ENCODE results near the gene COQ5. TPM values are rescaled to one million over a fixed set of nuclear protein-coding genes. Genes with fewer than 3 reads are reported as not detected.
"Not testable (repeated sequence)": the region's sequence is repeated elsewhere in the genome, so short reads cannot be mapped to it uniquely, and the experiment has no call there.

Gene COQ5
- total and polyA plus RNA-seq, 2 experiments from 2014 or later: 32.6 to 42.9 TPM

GRCh38 chr12:120529641-120530417, 871 bp upstream of the COQ5 start:
- Histone ChIP-seq H3K36me3 (ENCODE audit: low read depth) (no peaks in the 10 kb centered on the region), H3K4me1 (ENCODE audit: insufficient read depth) (no peaks in the 10 kb centered on the region; the same call in 1 of the 2 replicates), H3F3A (ENCODE audit: insufficient read depth) (0 out of 2 replicates have a peak, but pooled peaks cover 11% of the 10 kb centered on the region), H4K20me1 (ENCODE audit: insufficient read depth) (no peaks in the 10 kb centered on the region), H2AFZ (peak overlapping the region; percentile 99), H3K79me2 (ENCODE audit: insufficient read depth) (peaks cover 24% of the 10 kb centered on the region), H3K9me2 (ENCODE audit: insufficient read depth) (no peaks in the 10 kb centered on the region), H3K9me3 (ENCODE audit: low read depth) (no peaks in the 10 kb centered on the region), H3K4me2 (ENCODE audit: unreplicated experiment) (peak overlapping the region; percentile 90), H3K27ac (peak overlapping the region; percentile 73), H3K4me3 (peak overlapping the region; percentile 89), H3K9ac (peak overlapping the region; percentile 88), H3K27me3 (replicated peaks; ENCODE audit: insufficient read depth) (no peaks in the 10 kb centered on the region)
- TF ChIP-seq EZH2phosphoT487 (IDR thresholded peaks at IDR 0.05; ENCODE audit: insufficient read depth, low read depth): no peak
- TF ChIP-seq EZH2 (IDR thresholded peaks at IDR 0.05; ENCODE audit: insufficient read depth, poor library complexity, severe bottlenecking): no peak
- peak; percentile 72 for DNase-seq
- in situ Hi-C loops (cut with MboI): no loop called here
- 26 to 31% methylated on average over 19 of the region's 19 CpGs for WGBS, 2 experiments (ENCODE audit: low coverage in 1 of 2, low lambda C conversion rate in 2 of 2, missing lambda C conversion rate in 2 of 2)

- Histone ChIP-seq H3K79me2 (ENCODE audit: insufficient read depth) (0 out of 2 replicates have a peak, but pooled peaks cover 6% of the 10 kb centered on the region), H3K27me3 (replicated peaks; ENCODE audit: insufficient read depth) (no peaks in the 10 kb centered on the region), H3K9ac (no peak overlapping the region), H3K4me1 (ENCODE audit: insufficient read depth) (no peaks in the 10 kb centered on the region; the same call in 1 of the 2 replicates), H3K4me3 (no peak overlapping the region), H4K20me1 (ENCODE audit: insufficient read depth) (no peaks in the 10 kb centered on the region), H3K27ac (no peak overlapping the region), H3K4me2 (ENCODE audit: unreplicated experiment) (no peak overlapping the region), H2AFZ (no peak overlapping the region), H3F3A (ENCODE audit: insufficient read depth) (0 out of 2 replicates have a peak, but pooled peaks cover 6% of the 10 kb centered on the region), H3K36me3 (ENCODE audit: low read depth) (no peaks in the 10 kb centered on the region; the same call in 1 of the 2 replicates), H3K9me2 (ENCODE audit: insufficient read depth) (no peaks in the 10 kb centered on the region), H3K9me3 (ENCODE audit: low read depth) (no peaks in the 10 kb centered on the region)
- TF ChIP-seq EZH2 (IDR thresholded peaks at IDR 0.05; ENCODE audit: insufficient read depth, poor library complexity, severe bottlenecking) (no peak), EZH2phosphoT487 (IDR thresholded peaks at IDR 0.05; ENCODE audit: insufficient read depth, low read depth) (no peak)
- no peak for DNase-seq
- WGBS, 2 experiments (ENCODE audit: low coverage in 1 of 2, low lambda C conversion rate in 2 of 2, missing lambda C conversion rate in 2 of 2): 96 to 98% methylated on average over 9 of the region's 9 CpGs
- in situ Hi-C loops (cut with MboI): no loop called here
Observed at GRCh38 chr12:120522568-120522967, 6.4 kb downstream of the COQ5 start.

GRCh38 chr12:120519324-120519723, 9.6 kb downstream of the COQ5 start:
- H3F3A ChIP-seq (ENCODE audit: insufficient read depth); H3K36me3 ChIP-seq (ENCODE audit: low read depth); H4K20me1 ChIP-seq (ENCODE audit: insufficient read depth); in situ Hi-C loops (cut with MboI); H3K79me2 ChIP-seq (ENCODE audit: insufficient read depth); H3K4me1 ChIP-seq (ENCODE audit: insufficient read depth); H3K27ac ChIP-seq; H3K9me3 ChIP-seq (ENCODE audit: low read depth); H3K9me2 ChIP-seq (ENCODE audit: insufficient read depth); H3K27me3 ChIP-seq (replicated peaks; ENCODE audit: insufficient read depth); H3K9ac ChIP-seq; H3K4me2 ChIP-seq (ENCODE audit: unreplicated experiment); DNase-seq; H3K4me3 ChIP-seq; H2AFZ ChIP-seq: not testable (repeated sequence)
- WGBS, 2 experiments (ENCODE audit: low coverage in 1 of 2, low lambda C conversion rate in 2 of 2, missing lambda C conversion rate in 2 of 2): 94 to 97% methylated on average over 8 of the region's 8 CpGs

GRCh38 chr12:120515496-120515895, 13.5 kb downstream of the COQ5 start:
- H3K79me2 ChIP-seq (ENCODE audit: insufficient read depth): no peaks in the 10 kb centered on the region
- H3K27me3 ChIP-seq (replicated peaks; ENCODE audit: insufficient read depth): no peaks in the 10 kb centered on the region

More at GRCh38 chr12:120515496-120515895, 13.5 kb downstream of the COQ5 start:
- H3K9me2 ChIP-seq (ENCODE audit: insufficient read depth): no peaks in the 10 kb centered on the region
- no peaks in the 10 kb centered on the region for H4K20me1 ChIP-seq (ENCODE audit: insufficient read depth)
- no peaks in the 10 kb centered on the region for H3K4me1 ChIP-seq (ENCODE audit: insufficient read depth)
- TF ChIP-seq EZH2 (IDR thresholded peaks at IDR 0.05; ENCODE audit: insufficient read depth, poor library complexity, severe bottlenecking) (no peak), EZH2phosphoT487 (IDR thresholded peaks at IDR 0.05; ENCODE audit: insufficient read depth, low read depth) (no peak)
- in situ Hi-C loops (cut with MboI): no loop called here
- no peaks in the 10 kb centered on the region for H3F3A ChIP-seq (ENCODE audit: insufficient read depth)
- no peak overlapping the region for H3K4me3 ChIP-seq
- H3K9ac ChIP-seq: no peak overlapping the region
- H3K27ac ChIP-seq: no peak overlapping the region
- no peak overlapping the region for H2AFZ ChIP-seq
- no peak overlapping the region for H3K4me2 ChIP-seq (ENCODE audit: unreplicated experiment)
- H3K36me3 ChIP-seq (ENCODE audit: low read depth): no peaks in the 10 kb centered on the region; the same call in 1 of the 2 replicates
- DNase-seq: no peak
- 99 to 100% methylated on average over 2 of the region's 2 CpGs for WGBS, 2 experiments (ENCODE audit: low coverage in 1 of 2, low lambda C conversion rate in 2 of 2, missing lambda C conversion rate in 2 of 2)
- no peaks in the 10 kb centered on the region for H3K9me3 ChIP-seq (ENCODE audit: low read depth)

Measured in GM23248 (cell line).